ES-I3 (cell line): ENCODE measurements around the gene TMED4.
A peak's percentile ranks its signal among the peaks of the same experiment; 100 is the strongest.

ENCODE experiments used
- H3K36me3 ChIP-seq: 2 replicates; pipeline ENCODE4 v1.6.1; 2013; ENCODE audit warnings: mild to moderate bottlenecking, low read length, control low read depth, moderate library complexity; ENCODE audit not compliant: insufficient read depth
- H3K4me1 ChIP-seq: 2 replicates; pipeline ENCODE4 v1.6.1; 2013; ENCODE audit warnings: mild to moderate bottlenecking, control low read depth, low read length; ENCODE audit not compliant: insufficient read depth
- H3K9ac ChIP-seq: 2 replicates; pipeline ENCODE4 v1.6.1; 2013; ENCODE audit warnings: low read depth, mild to moderate bottlenecking, low read length, moderate library complexity
- H3K9me3 ChIP-seq: 2 replicates; pipeline ENCODE4 v1.6.1; 2013; ENCODE audit warnings: mild to moderate bottlenecking, low read length, moderate library complexity; ENCODE audit not compliant: control insufficient read depth, insufficient read depth

TMED4 gene

DNA sequence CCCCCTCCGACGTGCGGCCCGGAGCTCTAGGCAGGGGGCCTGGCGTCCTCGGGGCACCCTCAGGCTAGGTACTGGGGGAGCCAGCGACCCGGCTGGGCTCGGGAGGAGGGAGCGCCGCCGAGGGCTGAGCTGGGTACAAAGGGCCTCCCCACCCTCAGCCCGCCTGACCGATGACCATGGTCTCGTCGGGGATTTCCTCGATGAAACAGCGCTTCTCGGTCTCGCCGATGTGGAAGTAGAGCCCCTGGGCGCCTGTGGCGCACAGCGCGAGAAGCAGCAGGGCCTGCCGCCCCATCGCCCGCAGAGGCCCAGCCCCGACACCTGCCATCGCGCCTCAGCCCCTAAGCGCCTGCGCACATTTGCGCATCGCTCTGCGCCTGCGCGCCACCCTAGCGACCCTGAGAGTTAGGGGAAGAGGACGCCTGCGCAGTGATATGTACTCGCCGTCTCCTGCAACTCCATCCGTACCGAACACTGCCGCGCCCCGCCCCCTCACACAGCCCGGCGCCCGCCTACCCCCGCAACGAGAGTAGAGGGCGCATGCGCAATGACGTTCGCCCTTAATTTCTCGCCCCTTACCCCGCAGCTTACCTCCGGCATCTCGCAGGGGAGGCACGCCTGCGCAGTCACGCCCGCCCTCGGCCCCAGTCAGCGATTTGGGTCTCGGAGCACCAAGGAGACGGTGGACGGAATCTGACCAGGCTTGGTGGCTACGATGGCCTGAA, at the start of gene TMED4:
TSS of gene TMED4 (minus strand) at position 353 of the 725 bp plus-strand sequence. CDS start at position 328, 25 bp downstream.
- peaks cover 13% of the 10 kb centered on the region for H3K36me3 ChIP-seq
- H3K9me3 ChIP-seq, result no peaks in the 10 kb centered on the region
- peak within 1 kb of the TSS; percentile 100 for H3K9ac ChIP-seq
- H3K4me1 ChIP-seq, result peaks cover 5% of the 10 kb centered on the region; the same call in 1 of the 2 replicates

- no peak overlapping the region for H3K9ac ChIP-seq
Observed at GRCh38 chr7:44631458-44632115, 49.6 kb upstream of the TMED4 start.

DNA sequence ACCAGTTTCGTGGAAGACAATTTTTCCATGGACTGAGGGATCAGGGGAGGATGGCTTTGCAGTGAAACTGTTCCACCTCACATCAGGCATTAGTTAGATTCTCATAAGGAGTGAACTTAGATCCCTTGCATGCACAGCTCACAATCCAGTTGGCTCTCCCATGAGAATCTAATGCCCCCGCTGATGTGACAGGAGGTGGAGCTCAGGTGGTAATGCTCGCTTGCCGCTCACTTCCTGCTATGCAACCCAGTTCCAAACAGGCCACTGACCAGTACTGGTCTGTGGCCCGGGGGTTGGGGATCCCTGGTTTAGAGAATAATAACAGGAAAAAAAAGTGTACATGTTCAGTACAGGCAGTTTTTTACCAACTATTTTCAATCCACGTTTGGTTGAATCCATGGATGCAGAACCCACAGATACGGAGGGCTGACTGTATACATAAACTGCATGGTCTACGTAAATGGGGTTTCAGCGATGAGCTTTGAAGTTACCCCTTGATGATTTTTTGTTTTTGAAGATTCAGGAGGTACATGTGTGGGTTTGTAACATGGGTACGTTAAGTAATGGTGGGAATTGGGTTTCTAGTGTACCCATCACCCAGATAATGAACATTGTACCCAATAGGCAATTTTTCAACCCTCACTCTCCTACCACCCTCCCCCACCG, 48.9 kb upstream of the TMED4 start:
- H3K9me3 ChIP-seq, result no peaks in the 10 kb centered on the region
- peaks cover 22% of the 10 kb centered on the region for H3K4me1 ChIP-seq
- H3K9ac ChIP-seq, result no peak overlapping the region
- no peaks in the 10 kb centered on the region; the same call in 1 of the 2 replicates for H3K36me3 ChIP-seq

More at GRCh38 chr7:44631458-44632115, 49.6 kb upstream of the TMED4 start:
- no peaks in the 10 kb centered on the region; the same call in 1 of the 2 replicates for H3K36me3 ChIP-seq
- H3K9me3 ChIP-seq, result no peaks in the 10 kb centered on the region
- peaks cover 24% of the 10 kb centered on the region for H3K4me1 ChIP-seq

- H3K36me3 ChIP-seq, result no peaks in the 10 kb centered on the region
- no peaks in the 10 kb centered on the region for H3K9me3 ChIP-seq
- H3K9ac ChIP-seq, result no peak overlapping the region
- peaks cover 21% of the 10 kb centered on the region for H3K4me1 ChIP-seq
Observed at GRCh38 chr7:44629829-44630522, 47.9 kb upstream of the TMED4 start.

- Histone ChIP-seq H3K9ac (no peak overlapping the region), H3K9me3 (no peaks in the 10 kb centered on the region), H3K4me1 (peaks cover 17% of the 10 kb centered on the region), H3K36me3 (peaks cover 3% of the 10 kb centered on the region; the same call in 1 of the 2 replicates)
Observed at GRCh38 chr7:44626620-44627019, 44.6 kb upstream of the TMED4 start.

DNA sequence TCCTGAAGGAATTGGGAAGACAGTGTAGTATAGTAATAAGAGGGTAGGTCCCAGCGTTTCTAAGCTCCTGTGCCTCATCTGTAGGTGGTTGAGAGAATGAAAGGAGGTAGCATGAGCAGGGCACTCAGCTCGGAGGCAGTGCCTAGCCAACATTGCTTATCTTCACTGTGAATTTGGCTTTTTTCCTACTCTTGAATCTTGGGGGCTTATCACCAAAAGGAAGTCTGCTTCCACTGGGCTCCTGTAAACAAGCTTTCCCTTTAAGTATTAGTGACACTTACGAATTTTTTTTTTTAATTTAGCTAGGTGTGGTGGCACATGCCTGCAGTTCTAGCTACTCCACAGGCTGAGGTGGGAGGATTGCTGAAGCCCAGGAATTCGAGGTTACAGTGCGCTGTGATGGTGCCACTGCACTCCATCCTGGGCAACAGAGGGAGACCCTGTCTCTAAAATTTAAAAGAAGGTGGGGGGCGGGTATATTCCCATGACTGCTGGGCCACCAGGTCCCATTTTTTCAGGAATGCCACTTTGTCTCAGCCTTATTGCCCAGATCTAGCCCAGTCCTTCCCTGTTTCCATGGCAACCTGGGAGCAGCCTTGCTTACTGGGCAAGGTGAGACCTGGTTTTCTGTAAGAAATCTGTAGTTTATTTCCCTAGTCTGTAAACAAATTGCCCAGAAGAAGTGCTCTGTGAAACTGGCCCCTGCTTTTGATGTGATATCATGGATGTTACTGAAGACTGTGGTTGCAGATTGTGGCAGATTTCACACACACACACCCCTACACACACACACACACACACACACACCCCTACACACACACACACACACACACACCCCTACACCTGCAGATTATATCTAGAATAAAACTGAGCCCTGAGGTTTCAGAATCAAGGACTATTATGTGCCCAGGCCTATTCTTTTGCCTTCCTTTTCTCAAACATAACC, 43.8 kb upstream of the TMED4 start:
- Histone ChIP-seq H3K36me3 (peaks cover 3% of the 10 kb centered on the region; the same call in 1 of the 2 replicates), H3K4me1 (peaks cover 8% of the 10 kb centered on the region; the same call in 1 of the 2 replicates), H3K9me3 (no peaks in the 10 kb centered on the region), H3K9ac (no peak overlapping the region)

GRCh38 chr7:44624318-44624717, 42.3 kb upstream of the TMED4 start:
- Histone ChIP-seq H3K9ac (no peak overlapping the region), H3K36me3 (peaks cover 3% of the 10 kb centered on the region; the same call in 1 of the 2 replicates), H3K9me3 (no peaks in the 10 kb centered on the region), H3K4me1 (peaks cover 4% of the 10 kb centered on the region; the same call in 1 of the 2 replicates)

- Histone ChIP-seq H3K4me1 (peaks cover 4% of the 10 kb centered on the region; the same call in 1 of the 2 replicates), H3K36me3 (peaks cover 3% of the 10 kb centered on the region; the same call in 1 of the 2 replicates), H3K9ac (no peak overlapping the region), H3K9me3 (no peaks in the 10 kb centered on the region)
Observed at GRCh38 chr7:44622342-44623151, 40.5 kb upstream of the TMED4 start.

GRCh38 chr7:44621750-44622103, 39.7 kb upstream of the TMED4 start:
- H3K36me3 ChIP-seq, result peaks cover 3% of the 10 kb centered on the region; the same call in 1 of the 2 replicates
- H3K9me3 ChIP-seq, result no peaks in the 10 kb centered on the region
- peaks cover 4% of the 10 kb centered on the region; the same call in 1 of the 2 replicates for H3K4me1 ChIP-seq
- no peak overlapping the region for H3K9ac ChIP-seq

- Histone ChIP-seq H3K36me3 (peaks cover 3% of the 10 kb centered on the region; the same call in 1 of the 2 replicates), H3K4me1 (peaks cover under 1% of the 10 kb centered on the region; the same call in 1 of the 2 replicates), H3K9me3 (no peaks in the 10 kb centered on the region), H3K9ac (no peak overlapping the region)
Observed at GRCh38 chr7:44621034-44621749, 39.2 kb upstream of the TMED4 start.

DNA sequence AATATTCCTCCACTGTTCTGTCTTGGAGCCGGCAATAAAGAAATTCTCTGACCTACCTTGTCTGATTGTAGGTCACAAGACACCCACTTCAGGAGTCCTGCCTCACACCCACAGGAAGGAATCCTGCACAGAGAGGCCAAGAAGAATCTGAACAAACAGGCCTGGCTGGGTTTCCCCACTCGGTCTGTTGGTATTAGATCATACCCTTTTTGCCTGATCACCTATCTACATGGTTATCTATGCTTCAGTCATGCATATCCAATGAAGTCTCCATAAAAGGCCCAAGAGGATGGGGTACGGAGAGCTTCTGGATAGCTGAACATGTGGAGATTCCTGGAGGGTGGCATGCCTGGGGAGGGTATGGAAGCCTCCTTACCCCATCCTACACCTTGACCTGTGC, 36.7 kb upstream of the TMED4 start:
- peaks cover 10% of the 10 kb centered on the region for H3K4me1 ChIP-seq
- H3K9me3 ChIP-seq, result no peaks in the 10 kb centered on the region
- H3K36me3 ChIP-seq, result no peaks in the 10 kb centered on the region
- no peak overlapping the region for H3K9ac ChIP-seq

- Histone ChIP-seq H3K9ac (no peak overlapping the region), H3K4me1 (peaks cover 10% of the 10 kb centered on the region), H3K9me3 (no peaks in the 10 kb centered on the region), H3K36me3 (no peaks in the 10 kb centered on the region)
Observed at GRCh38 chr7:44618045-44618444, 36.0 kb upstream of the TMED4 start.
